Psoas muscle (tissue), 8 donors: ENCODE data around the gene FAM131B. TPM values are rescaled to one million over a fixed set of nuclear protein-coding genes. Genes with fewer than 3 reads are reported as not detected.
A peak's percentile ranks its signal among the peaks of the same experiment; 100 is the strongest.

Experiments
- ATAC-seq, 4 donors: fragments of 200-7000 bp; cut with Tn5 transposase; one replicate each; pipeline ENCODE4 v1.9.1; 2020; ENCODE audit warnings: moderate library complexity in 3 of 4, mild to moderate bottlenecking in 2 of 4
- DNase-seq, 2 donors: peaks; one replicate each; pipeline ENCODE4 v3.0.0-alpha.2; 2020
- H3K27ac ChIP-seq: fragments of 200-600 bp; one replicate; pipeline ENCODE4 v1.8.0; 2022
- H3K27me3 ChIP-seq, 3 donors: fragments of 200-600 bp in 1 of 3; one replicate each; pipeline versions ENCODE4 v1.6.1 to v1.8.0; 2013 to 2022; ENCODE audit warnings: low read length in 2 of 3, mild to moderate bottlenecking in 2 of 3, moderate library complexity in 1 of 3; ENCODE audit not compliant: insufficient read depth in 3 of 3
- H3K36me3 ChIP-seq, 2 donors: fragments of 200-600 bp in 1 of 2; one replicate each; pipeline versions ENCODE4 v1.6.1 to v1.8.0; 2013 to 2022; ENCODE audit warnings: low read depth in 1 of 2, mild to moderate bottlenecking in 1 of 2, moderate library complexity in 1 of 2; ENCODE audit not compliant: insufficient read depth in 1 of 2
- H3K4me1 ChIP-seq: fragments of 200-600 bp; one replicate; pipeline ENCODE4 v1.8.0; 2022
- H3K4me3 ChIP-seq: fragments of 200-600 bp; one replicate; pipeline ENCODE4 v1.8.0; 2022; ENCODE audit warnings: mild to moderate bottlenecking
- H3K9me3 ChIP-seq: fragments of 200-600 bp; one replicate; pipeline ENCODE4 v1.8.0; 2022
- CTCF ChIP-seq: fragments of 200-600 bp; IDR thresholded peaks from one replicate; pipeline ENCODE4 v1.8.0; 2022; ENCODE audit warnings: antibody characterized with exemption
- WGBS, 3 donors: extraction: QIAGEN DNeasy Blood & Tissue Kit; methylation state at CpG; one replicate each; pipeline versions ENCODE4 v1.1.6 to v1.1.7; 2013; 5-methylcytosine and 5-hydroxymethylcytosine counted together
- intact Hi-C, 2 donors: fragments of 100-400 bp; cut with DNase I; formaldehyde crosslinking; loops; one replicate each; pipeline versions ENCODE4 v1.11.0 to v1.14.2; 2022
- polyA plus RNA-seq, 3 donors: library from polyadenylated mRNA; stranded (reverse); fragments of 200-250 nt; gene quantifications; one replicate each; pipeline ENCODE4 v1.2.3, GENCODE V29; 2013
- total RNA-seq, 4 donors: library from RNA; stranded (reverse); fragmentation: NEBNext Ultra II Directional in 2 of 4; extraction: Animal tissue kit (Norgen Biotek cat#: 25700) in 2 of 4; gene quantifications; one replicate each; pipeline versions ENCODE4 v1.2.1 to v1.2.4, GENCODE V29; 2021 to 2023
- donor health status: healthy with polysubstance abuse.
- donor health status: DM: no; HTN: no; CAD: no; lungs with moderate emphysema.
- donor health status: Bipolar disorder and iron deficiency.
- donor health status: healthy.
- donor health status: DM: yes; HTN: yes; CAD: no.
- donor health status: DM: no; HTN: no; CAD: no.
- donor health status: DM: no; HTN: no; CAD: no.
- donor health status: DM: yes; HTN: yes; CAD: no.

The FAM131B gene
- total and polyA plus RNA-seq, 7 donors, result 0.13 to 1.0 (median 0.27) TPM

- H3K4me1 ChIP-seq, result no peaks in the 10 kb centered on the region
- DNase-seq (no peak), ATAC-seq (no peak)
- H3K4me3 ChIP-seq, result no peak overlapping the region
- peaks cover 0 to 26% (median 12%) of the 10 kb centered on the region in 3 donors for H3K27me3 ChIP-seq
- 85 to 88% (median 88%) methylated on average over 12 of the region's 12 CpGs for WGBS, 3 donors
- no peak overlapping the region for H3K27ac ChIP-seq
- no peaks in the 10 kb centered on the region for H3K9me3 ChIP-seq
- TF ChIP-seq CTCF, result no peak
- intact Hi-C loops, result no loop called here
- no peaks in the 10 kb centered on the region for H3K36me3 ChIP-seq
Observed at GRCh38 chr7:143358626-143359025, 3.9 kb downstream of the FAM131B start.

DNA sequence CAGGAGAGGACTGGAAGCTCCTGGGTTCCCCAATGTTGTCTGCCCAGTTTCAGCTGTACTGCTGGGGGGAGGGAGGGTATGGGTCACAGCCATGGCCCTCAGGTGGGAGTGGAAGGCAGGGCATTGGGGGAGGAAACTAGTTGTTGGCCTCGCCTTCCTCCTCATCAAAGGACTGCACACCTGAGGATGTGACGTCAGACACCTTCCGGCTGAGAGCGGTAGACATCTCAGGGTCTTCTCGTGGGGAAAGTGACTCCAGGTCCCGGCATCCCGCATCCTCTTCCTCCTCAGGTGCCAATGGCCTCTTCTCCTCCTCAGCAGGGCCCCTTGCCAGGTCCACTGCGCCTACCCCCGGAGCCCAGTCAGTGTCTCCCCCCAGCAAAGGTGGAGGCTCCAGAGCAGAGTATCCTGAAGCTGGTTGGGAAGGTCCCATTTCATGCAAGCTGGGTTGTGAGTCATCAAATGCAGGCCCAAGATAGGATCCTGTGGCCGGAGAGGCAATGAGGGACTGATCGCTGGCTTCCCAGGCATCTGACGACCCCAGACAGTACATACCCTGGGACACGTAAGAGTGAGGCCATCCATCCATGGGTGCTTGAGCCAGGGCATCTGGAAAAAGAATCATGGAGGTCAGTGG lies 6.0 kb downstream of the FAM131B start:
- ATAC-seq, result no peak
- no peaks in the 10 kb centered on the region for H3K9me3 ChIP-seq
- no peak for TF ChIP-seq CTCF
- intact Hi-C loops, result no loop called here
- 91 to 94% (median 94%) methylated on average over 13 of the region's 13 CpGs for WGBS, 3 donors
- no peaks in the 10 kb centered on the region for H3K4me1 ChIP-seq
- DNase-seq, result no peak
- H3K4me3 ChIP-seq, result no peak overlapping the region
- no peak overlapping the region for H3K27ac ChIP-seq
- H3K27me3 ChIP-seq, result peaks cover 0 to 8% (median 3%) of the 10 kb centered on the region in 3 donors
- H3K36me3 ChIP-seq, result peaks cover 0 to 4% of the 10 kb centered on the region in 2 donors

GRCh38 chr7:143355450-143356385 lies 6.8 kb downstream of the FAM131B start:
- no peaks in the 10 kb centered on the region for H3K4me1 ChIP-seq
- ATAC-seq, result no peak
- H3K27ac ChIP-seq, result no peak overlapping the region
- peaks cover 0 to 4% of the 10 kb centered on the region in 2 donors for H3K36me3 ChIP-seq
- no peak for DNase-seq
- peaks cover 0 to 4% (median 0%) of the 10 kb centered on the region in 3 donors for H3K27me3 ChIP-seq
- WGBS, 3 donors, result 81 to 88% (median 83%) methylated on average over 16 of the region's 16 CpGs
- TF ChIP-seq CTCF, result no peak
- H3K4me3 ChIP-seq, result no peak overlapping the region
- intact Hi-C loops, result no loop called here
- no peaks in the 10 kb centered on the region for H3K9me3 ChIP-seq

GRCh38 chr7:143354965-143355364 lies 7.5 kb downstream of the FAM131B start:
- WGBS, 3 donors, result 77 to 79% (median 78%) methylated on average over 8 of the region's 8 CpGs
- H3K9me3 ChIP-seq, result no peaks in the 10 kb centered on the region
- H3K4me3 ChIP-seq, result no peak overlapping the region
- ATAC-seq (peak in 1 of 4 donors; percentile 36), DNase-seq (no peak)
- TF ChIP-seq CTCF, result no peak
- H3K27me3 ChIP-seq, result peaks cover 0 to 4% (median 0%) of the 10 kb centered on the region in 3 donors
- no peak overlapping the region for H3K27ac ChIP-seq
- intact Hi-C loops, result no loop called here
- no peaks in the 10 kb centered on the region for H3K4me1 ChIP-seq
- H3K36me3 ChIP-seq, result peaks cover 0 to 10% of the 10 kb centered on the region in 2 donors
